ENCODE results near the gene CDC40.

DNA sequence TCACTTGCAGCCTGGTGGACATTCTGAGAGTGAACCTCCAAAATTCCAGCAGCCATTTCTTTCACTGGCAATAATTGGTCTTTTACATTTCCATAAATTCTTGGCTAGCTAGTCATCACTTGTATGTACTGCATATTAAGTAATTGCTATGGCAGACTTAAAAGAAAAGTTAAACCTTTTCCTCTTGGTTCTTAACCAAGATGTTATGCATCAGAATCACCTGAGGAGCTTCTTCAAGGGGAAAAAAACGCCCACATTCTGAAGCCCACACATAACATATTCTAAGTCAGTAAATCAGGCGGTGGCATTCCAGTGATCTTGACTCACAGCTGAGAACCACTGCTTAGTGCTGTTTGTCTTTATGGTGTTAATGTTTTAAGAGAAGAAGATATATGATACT lies 37.0 kb downstream of the CDC40 start:
- TF ChIP-seq PPARA (CRISPR knock-in tag; IDR thresholded peaks at IDR 0.05; ENCODE audit: borderline replicate concordance) (no peak), ISL1 (CRISPR knock-in tag; IDR thresholded peaks at IDR 0.05) (no peak), RARB (CRISPR knock-in tag; IDR thresholded peaks at IDR 0.05) (no peak)

Measured in SK-N-SH treated with all-trans-retinoic acid at 6 μM for 48 hours (cell line).